Measurements from ENCODE around the gene MAML2. TPM values are rescaled to one million over a fixed set of nuclear protein-coding genes. Genes with fewer than 3 reads are reported as not detected.

MAML2 gene
- total and polyA plus RNA-seq, 9 of the 15 experiments (the other 6 are each of a cell fraction or from before 2014, with no cell fraction given), result 0.79 to 6.8 (median 4.8) TPM

GRCh38 chr11:96306933-96307775 lies 35.8 kb downstream of the MAML2 start (continued):
- TF ChIP-seq JUND (IDR thresholded peaks at IDR 0.05; ENCODE audit: borderline replicate concordance, low read depth, low read length), result 0 out of 2 replicates have a peak, but pooled peaks have one; percentile 7
- no peak; the same call in 2 of the 3 replicates for TF ChIP-seq JUND (tag; IDR thresholded peaks at IDR 0.05; ENCODE audit: borderline replicate concordance, low read depth, low read length)
- peak; percentile 74 for TF ChIP-seq RFX1 (IDR thresholded peaks at IDR 0.05)
- TF ChIP-seq ATF1 (CRISPR knock-in tag; IDR thresholded peaks at IDR 0.05), result no peak
- peak; percentile 41; the same call in 1 of the 2 replicates for TF ChIP-seq ATF1 (tag; IDR thresholded peaks at IDR 0.05)
- TF ChIP-seq NFIC (IDR thresholded peaks at IDR 0.05), result peak; percentile 91
- no peak for TF ChIP-seq NR4A1 (CRISPR knock-in tag; IDR thresholded peaks at IDR 0.05)
- no peak for TF ChIP-seq NR4A1 (tag; IDR thresholded peaks at IDR 0.05)
- 0 out of 2 replicates have a peak, but pooled peaks have one; percentile 9 for TF ChIP-seq CREM (IDR thresholded peaks at IDR 0.05; ENCODE audit: low read depth)
- no peak for TF ChIP-seq IRF9 (tag; IDR thresholded peaks at IDR 0.05)
- TF ChIP-seq ZBED1 (IDR thresholded peaks at IDR 0.05), result no peak
- TF ChIP-seq ZNF197 (CRISPR knock-in tag; IDR thresholded peaks at IDR 0.05; ENCODE audit: low read depth), result no peak
- 0 out of 4 replicates have a peak, but pooled peaks of 1 of the 2 experiments have one; percentile 23 for TF ChIP-seq MAZ (CRISPR knock-in tag; conservative IDR thresholded peaks at IDR 0.05 in 1 of 2, IDR thresholded peaks at IDR 0.05 in 1 of 2)
- 0 out of 2 replicates have a peak, but pooled peaks have one; percentile 22 for TF ChIP-seq GATAD2A (IDR thresholded peaks at IDR 0.05)
- no peak for TF ChIP-seq HOXB6 (CRISPR knock-in tag; IDR thresholded peaks at IDR 0.05; ENCODE audit: borderline replicate concordance)
- TF ChIP-seq MYNN (IDR thresholded peaks at IDR 0.05), result no peak
- TF ChIP-seq MYNN (CRISPR knock-in tag; IDR thresholded peaks at IDR 0.05), result no peak
- no peak for TF ChIP-seq XRCC3 (IDR thresholded peaks at IDR 0.05)
- TF ChIP-seq ZBTB33 (CRISPR knock-in tag; IDR thresholded peaks at IDR 0.05), result no peak
- no peak for TF ChIP-seq ZNF165 (CRISPR knock-in tag; IDR thresholded peaks at IDR 0.05; ENCODE audit: borderline replicate concordance)
- peak; percentile 95 for TF ChIP-seq FOXJ2 (tag; IDR thresholded peaks at IDR 0.05)
- no peak for TF ChIP-seq TAF1 (IDR thresholded peaks at IDR 0.05; ENCODE audit: control insufficient read depth, extremely low read depth, insufficient read depth, low read length, severe bottlenecking)
- TF ChIP-seq ZNF316 (IDR thresholded peaks at IDR 0.05), result peak; percentile 42; the same call in 1 of the 2 replicates
- no peak for TF ChIP-seq CCNT2 (IDR thresholded peaks at IDR 0.05; ENCODE audit: borderline replicate concordance, extremely low read depth, insufficient read length, low read depth, low read length)
- no peak for TF ChIP-seq PHF8 (IDR thresholded peaks at IDR 0.05; ENCODE audit: borderline replicate concordance, low read length)
- TF ChIP-seq ZNF133 (CRISPR knock-in tag; IDR thresholded peaks at IDR 0.05), result no peak
- no peak for TF ChIP-seq U2AF2 (optimal IDR thresholded peaks at IDR 0.05; ENCODE audit: low read depth, low read length)
- TF ChIP-seq TFAM (CRISPR knock-in tag; conservative IDR thresholded peaks at IDR 0.05), result no peak

Data from K562 (cell line).